ENCODE results near the gene ZNF593OS. TPM values are rescaled to one million over a fixed set of nuclear protein-coding genes. Genes with fewer than 3 reads are reported as not detected.

Gene ZNF593OS
- total RNA-seq, 1 experiment from 2014 or later = not detected

DNA sequence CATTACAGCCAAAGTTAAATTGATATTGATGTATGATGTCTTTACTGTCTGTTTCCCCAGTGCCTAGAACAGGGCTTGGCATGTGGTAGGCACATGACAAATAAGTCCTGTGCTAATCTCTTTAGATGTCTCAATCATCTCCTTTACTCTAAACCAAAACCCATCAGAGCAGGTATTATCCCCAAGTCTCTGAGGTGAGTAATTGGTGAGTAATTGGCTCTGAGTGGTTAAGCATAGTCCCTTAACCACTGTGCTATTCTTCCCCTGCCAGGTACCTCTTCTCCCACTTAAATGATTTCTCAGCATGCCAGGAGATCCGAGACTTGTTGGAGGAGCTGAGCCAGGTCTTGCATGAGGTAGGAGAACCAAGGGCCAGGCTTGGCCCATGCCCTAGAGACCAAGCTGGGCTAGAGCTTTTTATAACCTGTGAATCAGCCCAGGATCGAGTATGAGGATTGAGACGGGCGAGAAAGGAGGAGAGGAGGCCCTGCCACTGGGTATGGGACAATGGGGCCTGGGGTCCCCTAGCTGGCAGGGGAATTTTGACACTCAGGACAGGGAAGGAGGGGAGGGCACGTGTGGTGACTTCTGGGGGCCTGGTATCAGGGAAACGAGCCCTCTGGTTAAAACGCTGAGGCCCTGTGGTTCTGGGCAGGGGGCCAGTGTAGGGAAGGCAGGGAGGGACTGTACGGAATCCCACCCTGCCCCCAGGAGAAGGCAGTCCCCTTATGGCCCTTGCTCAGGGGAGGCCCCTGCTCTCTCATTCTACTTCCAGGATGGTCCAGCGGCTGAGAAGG is 10.2 kb upstream of the ZNF593OS start:
- H2AK5ac ChIP-seq (ENCODE audit: insufficient read length, low read length) = no peak overlapping the region
- no peaks in the 10 kb centered on the region for H3K4me1 ChIP-seq (ENCODE audit: insufficient read depth, low read length)
- H4K20me1 ChIP-seq (ENCODE audit: control insufficient read depth, insufficient read depth, insufficient read length) = no peaks in the 10 kb centered on the region
- H2BK20ac ChIP-seq (ENCODE audit: low read depth, low read length, poor library complexity, severe bottlenecking) = no peak overlapping the region
- no peak overlapping the region for H2BK120ac ChIP-seq (ENCODE audit: low read depth, low read length, poor library complexity, severe bottlenecking)
- H4K8ac ChIP-seq (replicated peaks; ENCODE audit: insufficient read length, low read depth, low read length) = no peak overlapping the region
- Mint-ChIP-seq H3K4me3 (no peak overlapping the region), H3K4me1 (peaks cover 3 to 11% of the 10 kb centered on the region in 2 experiments; a peak in 3 of 4 replicates), H3K27ac (no peak overlapping the region), H3K9me3 (no peaks in the 10 kb centered on the region), H3K27me3 (ENCODE audit: low read depth) (no peaks in the 10 kb centered on the region), H3K36me3 (ENCODE audit: insufficient read depth in 1 of 3, low read depth in 3 of 3) (peaks cover 0 to 31% (median 20%) of the 10 kb centered on the region in 3 experiments; a peak in 4 of 7 replicates)
- H3K56ac ChIP-seq (ENCODE audit: insufficient read length, low read depth, low read length) = no peak overlapping the region
- H2AFZ ChIP-seq (ENCODE audit: low read length) = no peak overlapping the region
- H2BK5ac ChIP-seq (ENCODE audit: insufficient read length, low read length) = no peak overlapping the region
- no peak overlapping the region for H2BK15ac ChIP-seq (ENCODE audit: low read depth, low read length)
- no peak overlapping the region for H3K4ac ChIP-seq (ENCODE audit: low read depth, low read length)
- no peaks in the 10 kb centered on the region for H3K23me2 ChIP-seq (ENCODE audit: insufficient read length, low read depth, low read length, poor library complexity, severe bottlenecking)
- DNase-seq = no peak
- H3K9me3 ChIP-seq (ENCODE audit: control insufficient read depth, low read depth, low read length) = no peaks in the 10 kb centered on the region
- H3K9ac ChIP-seq (ENCODE audit: extremely low read depth, insufficient read length, low read length) = no peak overlapping the region
- TF ChIP-seq, protein P1, sequence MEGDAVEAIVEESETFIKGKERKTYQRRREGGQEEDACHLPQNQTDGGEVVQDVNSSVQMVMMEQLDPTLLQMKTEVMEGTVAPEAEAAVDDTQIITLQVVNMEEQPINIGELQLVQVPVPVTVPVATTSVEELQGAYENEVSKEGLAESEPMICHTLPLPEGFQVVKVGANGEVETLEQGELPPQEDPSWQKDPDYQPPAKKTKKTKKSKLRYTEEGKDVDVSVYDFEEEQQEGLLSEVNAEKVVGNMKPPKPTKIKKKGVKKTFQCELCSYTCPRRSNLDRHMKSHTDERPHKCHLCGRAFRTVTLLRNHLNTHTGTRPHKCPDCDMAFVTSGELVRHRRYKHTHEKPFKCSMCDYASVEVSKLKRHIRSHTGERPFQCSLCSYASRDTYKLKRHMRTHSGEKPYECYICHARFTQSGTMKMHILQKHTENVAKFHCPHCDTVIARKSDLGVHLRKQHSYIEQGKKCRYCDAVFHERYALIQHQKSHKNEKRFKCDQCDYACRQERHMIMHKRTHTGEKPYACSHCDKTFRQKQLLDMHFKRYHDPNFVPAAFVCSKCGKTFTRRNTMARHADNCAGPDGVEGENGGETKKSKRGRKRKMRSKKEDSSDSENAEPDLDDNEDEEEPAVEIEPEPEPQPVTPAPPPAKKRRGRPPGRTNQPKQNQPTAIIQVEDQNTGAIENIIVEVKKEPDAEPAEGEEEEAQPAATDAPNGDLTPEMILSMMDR (conservative IDR thresholded peaks at IDR 0.05) = no peak
- H2BK12ac ChIP-seq (ENCODE audit: insufficient read length, low read depth, low read length) = no peak overlapping the region
- H4K5ac ChIP-seq (ENCODE audit: insufficient read length, low read depth, low read length) = no peak overlapping the region
- H3K18ac ChIP-seq (ENCODE audit: insufficient read length, low read depth, low read length) = no peak overlapping the region
- H3T11ph ChIP-seq (ENCODE audit: low read length) = no peak overlapping the region
- H4K91ac ChIP-seq (ENCODE audit: insufficient read length, low read depth, low read length) = no peak overlapping the region
- H3K14ac ChIP-seq (ENCODE audit: insufficient read depth, low read length) = no peak overlapping the region
- H3K4me2 ChIP-seq (ENCODE audit: insufficient read depth, insufficient read length, low read length) = no peak overlapping the region
- H3K27me3 ChIP-seq (ENCODE audit: insufficient read depth, low read length) = no peaks in the 10 kb centered on the region
- no peak overlapping the region for H3K23ac ChIP-seq (ENCODE audit: insufficient read length, low read depth, low read length)
- H3K79me2 ChIP-seq (ENCODE audit: insufficient read depth, low read length) = no peaks in the 10 kb centered on the region
- H3K79me1 ChIP-seq (ENCODE audit: insufficient read depth, low read depth, low read length, poor library complexity, severe bottlenecking) = no peaks in the 10 kb centered on the region
- WGBS (ENCODE audit: extremely low coverage, insufficient read length, low lambda C conversion rate) = no CpG with 5 or more reads among the region's 9 CpGs
- no peak overlapping the region for H3K27ac ChIP-seq (ENCODE audit: insufficient read length, low read depth, low read length)

Data from H9 (cell line).